Medulla oblongata (tissue), 1 donor: ENCODE results near the gene DSG1.
"Not testable (repeated sequence)": the region's sequence is repeated elsewhere in the genome, so short reads cannot be mapped to it uniquely, and the experiment has no call there.

Experiments used
- DNase-seq: peaks from one replicate; pipeline ENCODE4 v3.0.0-alpha.2; 2015; ENCODE audit errors: extremely low spot score

The DSG1 gene

GRCh38 chr18:31343454-31343853 lies 25.5 kb downstream of the DSG1 start:
- DNase-seq = no peak

DNA sequence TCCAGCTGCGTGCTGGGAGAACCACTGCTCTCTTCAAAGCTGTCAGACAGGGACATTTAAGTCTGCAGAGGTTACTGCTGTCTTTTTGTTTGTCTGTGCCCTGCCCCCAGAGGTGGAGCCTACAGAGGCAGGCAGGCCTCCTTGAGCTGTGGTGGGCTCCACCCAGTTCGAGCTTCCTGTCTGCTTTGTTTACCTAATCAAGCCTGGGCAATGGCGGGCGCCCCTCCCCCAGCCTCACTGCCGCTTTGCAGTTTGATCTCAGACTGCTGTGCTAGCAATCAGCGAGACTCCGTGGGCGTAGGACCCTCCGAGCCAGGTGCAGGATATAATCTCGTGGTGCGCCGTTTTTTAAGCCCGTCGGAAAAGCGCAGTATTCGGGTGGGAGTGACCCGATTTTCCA lies 35.4 kb downstream of the DSG1 start:
- DNase-seq = not testable (repeated sequence)

DNA sequence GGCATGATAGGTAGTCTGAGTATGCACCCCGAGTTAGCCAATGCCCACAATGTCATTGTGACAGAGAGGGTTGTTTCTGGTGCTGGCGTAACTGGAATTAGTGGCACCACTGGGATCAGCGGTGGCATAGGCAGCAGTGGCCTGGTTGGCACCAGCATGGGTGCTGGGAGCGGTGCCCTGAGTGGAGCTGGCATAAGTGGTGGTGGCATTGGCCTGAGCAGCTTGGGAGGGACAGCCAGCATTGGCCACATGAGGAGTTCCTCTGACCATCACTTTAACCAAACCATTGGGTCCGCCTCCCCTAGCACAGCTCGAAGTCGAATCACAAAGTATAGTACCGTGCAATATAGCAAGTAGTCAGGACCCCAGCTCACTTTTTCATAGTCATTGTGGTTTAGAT lies 37.0 kb downstream of the DSG1 start:
- DNase-seq = no peak

GRCh38 chr18:31356025-31356424 lies 38.1 kb downstream of the DSG1 start:
- DNase-seq = no peak

- DNase-seq = no peak
Measured at GRCh38 chr18:31364190-31364589, 46.2 kb downstream of the DSG1 start.

GRCh38 chr18:31369478-31369877 lies 51.5 kb downstream of the DSG1 start:
- DNase-seq = no peak

DNA sequence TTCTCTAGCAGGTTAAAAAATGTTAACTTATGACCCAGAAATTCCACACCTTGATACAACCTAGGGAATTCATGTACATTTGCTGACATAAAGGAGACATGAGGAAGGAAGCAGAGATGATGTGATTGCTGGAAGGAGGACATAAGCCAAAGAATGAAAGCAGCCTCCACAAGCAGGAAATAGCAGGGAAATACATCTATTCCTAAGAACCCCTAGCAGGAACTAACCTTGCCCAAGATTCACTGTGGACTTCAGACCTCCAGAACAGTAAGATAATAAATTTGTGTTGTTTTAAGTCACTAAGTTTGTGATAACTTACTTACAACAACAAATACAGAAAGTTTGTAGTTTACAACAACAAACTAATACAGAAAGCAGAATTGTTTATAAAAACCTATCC lies 54.0 kb downstream of the DSG1 start:
- no peak for DNase-seq

GRCh38 chr18:31373641-31374040 lies 55.7 kb downstream of the DSG1 start:
- no peak for DNase-seq

- no peak for DNase-seq
Measured at GRCh38 chr18:31376477-31376876, 58.5 kb downstream of the DSG1 start, which contains the start of gene DSG4. DSG4 (plus strand) TSS chr18:31376777; CDS start chr18:31376912, 135 bp downstream.

GRCh38 chr18:31380912-31381311 lies 63.0 kb downstream of the DSG1 start:
- DNase-seq = no peak

- no peak for DNase-seq
Measured at GRCh38 chr18:31382107-31382506, 64.1 kb downstream of the DSG1 start.

DNA sequence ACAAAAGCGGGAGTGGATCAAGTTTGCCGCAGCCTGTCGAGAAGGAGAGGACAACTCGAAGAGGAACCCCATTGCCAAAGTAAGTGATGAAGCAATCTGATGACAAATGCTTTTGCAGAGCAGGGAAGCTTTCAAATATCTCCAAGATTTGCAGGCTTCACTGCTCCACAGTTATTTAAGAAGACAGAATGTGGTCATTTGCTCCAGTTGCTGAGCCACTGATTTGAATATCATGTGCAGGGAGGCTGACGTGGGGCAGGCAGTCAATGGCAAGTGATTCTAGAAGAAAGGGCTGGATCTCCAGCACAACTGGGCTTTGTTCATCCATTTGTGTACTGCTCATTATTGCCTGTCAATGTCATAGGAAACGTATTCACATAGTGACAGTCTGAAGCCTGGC lies 68.8 kb downstream of the DSG1 start:
- DNase-seq = no peak

DNA sequence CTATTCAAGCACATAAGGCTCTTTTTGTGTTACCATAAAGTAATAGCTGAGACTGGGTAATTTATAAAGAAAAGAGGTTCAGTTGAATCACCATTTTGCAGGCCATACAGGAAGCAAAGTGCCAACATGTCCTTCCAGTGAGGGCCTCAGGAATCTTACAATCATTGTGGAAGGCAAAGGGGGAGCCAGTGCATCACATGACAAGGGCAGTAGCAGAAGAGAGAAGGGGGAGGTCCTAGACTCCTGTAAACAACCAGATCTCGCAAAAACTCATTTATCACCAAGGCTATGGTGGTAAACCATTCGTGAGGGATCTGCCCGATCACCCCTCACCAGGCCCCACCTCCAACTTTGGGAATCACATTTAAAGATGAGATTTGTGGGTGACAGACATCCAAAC lies 75.3 kb downstream of the DSG1 start:
- DNase-seq = no peak

DNA sequence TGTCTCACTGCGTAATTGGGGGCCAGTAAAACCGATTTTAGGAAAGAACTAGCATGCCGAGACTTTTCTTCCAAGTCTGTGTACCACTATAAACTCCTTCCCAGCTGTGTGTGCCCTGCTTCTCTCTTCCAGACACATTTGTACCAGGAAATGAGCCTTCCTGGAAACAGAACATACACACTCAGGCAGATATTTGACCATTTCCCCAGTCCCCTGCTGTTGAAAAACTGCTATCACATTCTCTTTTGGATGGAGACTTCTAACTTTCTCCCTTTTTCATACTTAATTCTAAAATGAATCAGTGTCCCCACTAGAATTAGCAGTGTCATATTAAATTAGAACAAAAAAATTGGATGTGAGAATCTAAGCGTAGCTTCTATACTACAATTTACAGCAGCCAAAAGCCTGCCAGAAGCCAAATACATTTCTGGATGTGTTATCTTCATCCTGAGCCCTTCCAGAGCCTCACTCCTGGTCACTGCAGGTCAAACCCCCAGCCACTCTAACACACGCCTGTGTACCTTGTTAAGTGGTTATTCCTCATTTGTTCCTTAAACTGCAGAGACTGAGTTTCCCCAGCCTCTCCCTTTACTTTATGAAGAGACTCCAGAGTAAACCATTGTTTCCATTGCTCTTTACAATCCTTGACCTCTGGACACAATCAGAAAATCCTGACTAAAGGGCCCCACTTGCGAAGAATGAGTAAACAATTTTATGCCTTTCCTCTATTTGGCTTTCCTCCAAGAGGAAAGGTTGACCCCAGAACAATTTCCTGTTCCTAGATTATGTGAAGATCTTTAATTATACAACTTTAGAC lies 79.0 kb downstream of the DSG1 start:
- no peak for DNase-seq

- DNase-seq = no peak
Measured at GRCh38 chr18:31398191-31398590, 80.2 kb downstream of the DSG1 start.

DNA sequence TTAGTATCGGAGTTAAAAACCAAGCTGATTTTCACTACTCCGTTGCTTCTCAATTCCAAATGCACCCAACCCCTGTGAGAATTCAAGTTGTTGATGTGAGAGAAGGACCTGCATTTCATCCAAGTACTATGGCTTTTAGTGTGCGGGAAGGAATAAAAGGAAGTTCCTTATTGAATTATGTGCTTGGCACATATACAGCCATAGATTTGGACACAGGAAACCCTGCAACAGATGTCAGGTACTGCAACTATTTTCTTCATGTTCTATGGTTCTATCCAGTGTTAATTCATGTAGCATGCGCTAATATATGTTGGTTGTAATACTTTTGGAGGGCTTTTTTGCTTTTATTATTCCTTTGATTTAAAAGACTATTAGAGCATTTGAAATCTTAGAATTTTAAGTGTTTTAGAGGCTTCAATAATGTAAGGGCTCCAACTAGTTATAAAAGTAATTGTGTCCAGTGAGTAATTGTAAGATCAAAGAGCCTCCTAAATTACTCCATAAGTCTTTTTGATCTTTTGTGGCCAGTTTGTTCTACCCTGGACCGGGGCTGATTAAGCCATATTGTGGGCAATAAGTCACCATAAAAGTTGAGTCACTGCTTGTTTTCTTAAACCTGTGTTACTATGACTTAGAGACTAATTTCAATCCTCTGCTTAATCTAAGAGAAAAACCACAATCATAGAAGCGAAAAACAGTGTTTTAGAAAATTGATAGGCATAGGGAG lies 81.5 kb downstream of the DSG1 start:
- DNase-seq = no peak

DNA sequence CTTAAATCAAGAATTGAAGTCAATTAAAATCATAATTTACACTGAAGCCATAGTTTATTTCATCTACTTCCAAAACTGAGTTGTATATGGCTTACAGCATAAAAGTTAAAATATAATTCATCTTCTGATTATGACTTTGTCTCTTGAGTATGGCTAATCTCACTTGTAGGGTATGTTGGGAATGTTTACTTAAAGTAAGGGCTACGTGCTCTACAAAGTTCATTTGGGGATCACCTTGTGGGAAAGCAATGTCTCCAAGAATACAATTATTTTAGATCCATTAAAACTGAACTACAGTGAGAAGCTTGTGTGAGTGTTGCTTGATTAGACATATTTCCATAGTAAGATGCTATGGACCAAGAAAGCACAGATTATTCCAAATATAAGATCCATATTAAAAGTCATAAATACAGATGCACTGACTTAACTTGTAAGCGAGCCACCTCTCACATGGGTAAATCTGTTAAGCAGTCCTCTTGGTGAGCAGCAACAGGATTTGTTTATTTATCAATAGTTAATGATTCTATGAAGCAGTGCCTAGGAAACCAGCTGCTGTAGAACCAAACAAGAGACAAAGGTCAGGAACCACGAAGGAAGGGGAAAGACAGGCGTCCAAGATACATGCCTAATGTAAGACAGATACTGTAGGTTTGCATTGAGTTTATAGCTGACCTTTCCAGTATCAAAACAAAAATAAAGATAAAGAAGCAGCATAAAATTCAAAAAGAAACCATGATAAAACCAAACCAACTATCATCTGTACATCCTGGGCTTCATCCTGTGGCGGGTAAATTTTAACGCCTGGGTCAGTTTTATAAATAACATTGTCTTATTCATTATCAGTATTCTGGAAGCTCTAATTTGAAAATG lies 83.4 kb downstream of the DSG1 start:
- DNase-seq = no peak

DNA sequence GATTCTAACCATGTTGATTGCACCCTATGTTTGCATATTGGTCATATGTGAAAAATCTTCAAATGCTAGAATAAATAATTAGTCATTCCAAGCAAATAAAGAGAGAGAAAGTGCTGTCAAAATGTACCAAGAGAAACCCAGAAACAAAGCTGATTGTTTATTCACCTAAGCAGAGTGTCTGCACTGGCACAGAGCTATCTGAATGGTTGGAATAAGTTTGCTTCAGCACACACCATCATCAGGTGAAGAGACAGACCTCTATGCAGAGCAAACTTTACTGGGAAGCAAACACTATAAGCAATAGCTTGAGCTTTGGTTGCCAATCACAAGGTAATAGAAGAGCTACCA lies 84.0 kb downstream of the DSG1 start:
- no peak for DNase-seq

DNA sequence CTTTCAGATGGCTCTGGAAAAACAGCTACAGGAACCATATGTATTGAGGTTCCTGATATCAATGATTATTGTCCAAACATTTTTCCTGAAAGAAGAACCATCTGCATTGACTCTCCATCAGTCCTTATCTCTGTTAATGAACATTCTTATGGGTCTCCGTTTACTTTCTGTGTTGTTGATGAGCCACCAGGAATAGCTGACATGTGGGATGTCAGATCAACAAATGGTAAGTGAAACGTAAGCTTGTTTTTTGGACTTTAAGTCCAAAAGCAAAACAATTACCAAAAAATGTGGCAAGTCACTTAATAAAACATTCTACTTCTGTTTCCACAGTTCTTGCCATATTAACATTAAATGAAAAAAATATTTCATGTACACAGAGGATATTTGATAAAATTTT lies 85.4 kb downstream of the DSG1 start:
- no peak for DNase-seq
